Muscle layer of colon (tissue), 2 donors: ENCODE data around the gene SMIM3.

ENCODE experiments used
- H3K27ac ChIP-seq: one replicate; pipeline ENCODE4 v1.7.0; 2013; ENCODE audit warnings: low read depth, mild to moderate bottlenecking, low read length, moderate library complexity
- H3K27me3 ChIP-seq, 2 donors: one replicate each; pipeline ENCODE4 v1.7.0; 2013; ENCODE audit warnings: low read length in 2 of 2, mild to moderate bottlenecking in 2 of 2; ENCODE audit not compliant: insufficient read depth in 2 of 2, control insufficient read depth in 1 of 2
- H3K36me3 ChIP-seq: one replicate; pipeline ENCODE4 v1.7.0; 2013; ENCODE audit warnings: mild to moderate bottlenecking, low read length; ENCODE audit not compliant: insufficient read depth
- H3K4me1 ChIP-seq: one replicate; pipeline ENCODE4 v1.7.0; 2013; ENCODE audit warnings: mild to moderate bottlenecking, low read length; ENCODE audit not compliant: insufficient read depth
- H3K4me3 ChIP-seq, 2 donors: one replicate each; pipeline ENCODE4 v1.7.0; 2013; ENCODE audit warnings: low read length in 2 of 2, low read depth in 1 of 2, mild to moderate bottlenecking in 1 of 2, moderate library complexity in 1 of 2
- H3K9ac ChIP-seq: one replicate; pipeline ENCODE4 v1.7.0; 2013; ENCODE audit warnings: low read length
- H3K9me3 ChIP-seq: one replicate; pipeline ENCODE4 v1.7.0; 2013; ENCODE audit warnings: mild to moderate bottlenecking, low read length
- donor health status: abdominal sarcoma.
- donor health status: Adenocarcinoma of cecum.

Gene SMIM3

DNA sequence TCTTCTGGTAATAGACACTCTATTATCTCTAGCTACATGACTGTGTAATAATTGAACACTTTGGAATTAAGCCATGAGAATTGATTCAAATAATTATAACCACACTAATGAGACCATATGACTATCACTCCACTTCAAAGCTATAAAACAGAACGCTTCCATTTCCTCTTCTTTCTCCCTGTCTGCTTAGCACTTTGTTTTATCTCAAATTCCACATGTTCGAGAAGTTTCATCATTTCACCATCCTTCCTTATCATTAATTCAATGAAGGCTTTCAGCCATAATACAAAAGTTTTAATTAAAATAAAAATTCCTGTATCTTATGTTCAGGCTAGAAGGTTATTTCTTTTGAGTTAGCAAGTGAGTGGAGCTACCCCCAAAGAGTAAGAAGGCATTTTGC is 12.3 kb upstream of the SMIM3 start:
- no peaks in the 10 kb centered on the region for H3K9me3 ChIP-seq
- H3K27me3 ChIP-seq, result no peaks in the 10 kb centered on the region
- no peak overlapping the region for H3K27ac ChIP-seq
- H3K4me3 ChIP-seq, result no peak overlapping the region
- peaks cover 6% of the 10 kb centered on the region for H3K4me1 ChIP-seq
- H3K9ac ChIP-seq, result no peak overlapping the region
- no peaks in the 10 kb centered on the region for H3K36me3 ChIP-seq

DNA sequence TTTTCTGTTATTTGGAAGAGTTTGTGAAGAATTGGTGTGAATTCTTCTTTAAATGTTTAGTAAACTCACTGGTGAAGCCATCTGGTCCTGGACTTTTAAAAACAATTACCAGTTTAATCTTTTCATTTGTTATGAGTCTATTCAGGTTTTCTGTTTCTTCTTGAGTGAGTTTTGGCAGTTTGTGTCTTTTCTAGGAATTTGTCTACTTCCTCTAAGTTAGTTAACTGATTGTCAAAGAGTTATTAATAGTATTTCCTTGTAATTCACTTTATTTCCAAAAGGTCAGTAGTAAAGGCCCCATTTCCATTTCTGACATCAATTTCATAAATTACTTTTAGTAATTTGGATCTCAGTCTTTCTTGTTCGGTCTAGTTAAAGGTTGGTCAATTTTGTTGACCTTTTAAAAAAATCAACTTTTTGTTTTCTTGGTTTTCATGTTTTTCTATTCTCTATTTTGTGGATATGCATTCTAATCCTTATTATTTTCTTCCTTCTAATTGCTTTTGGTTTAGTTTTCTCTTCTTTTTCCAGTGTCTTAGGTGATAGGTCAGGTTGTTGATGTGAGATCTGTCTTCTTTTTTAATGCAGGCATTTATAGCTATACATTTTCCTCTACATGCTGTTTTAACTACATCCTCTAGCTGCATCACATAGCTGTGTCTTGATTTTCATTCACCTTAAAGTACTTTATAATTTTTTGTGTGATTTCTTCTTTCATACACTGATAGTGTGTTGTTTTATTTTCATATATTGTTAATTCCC is 7.3 kb upstream of the SMIM3 start:
- no peaks in the 10 kb centered on the region for H3K4me1 ChIP-seq
- no peak overlapping the region for H3K4me3 ChIP-seq
- no peaks in the 10 kb centered on the region for H3K27me3 ChIP-seq
- no peaks in the 10 kb centered on the region for H3K36me3 ChIP-seq
- no peaks in the 10 kb centered on the region for H3K9me3 ChIP-seq
- no peak overlapping the region for H3K27ac ChIP-seq
- H3K9ac ChIP-seq, result no peak overlapping the region

DNA sequence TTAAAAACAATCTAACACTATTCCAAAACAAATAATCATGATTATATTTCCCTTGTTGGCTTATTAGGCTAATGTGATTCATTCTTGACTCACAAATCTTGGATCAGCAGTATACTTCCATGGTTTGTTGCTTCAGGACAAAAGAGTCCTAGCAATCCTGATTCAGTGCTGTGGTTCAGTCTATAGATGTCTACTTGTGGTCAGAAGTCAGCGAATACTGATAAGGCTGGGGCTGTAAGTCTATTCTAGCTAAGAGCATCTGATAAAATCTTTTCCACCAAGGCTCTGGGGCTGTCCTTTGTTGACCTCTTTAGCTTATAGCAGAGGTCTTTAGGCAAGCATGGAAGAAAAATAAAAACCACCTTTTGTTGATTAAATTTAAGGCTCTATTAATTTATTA is 4.4 kb upstream of the SMIM3 start:
- H3K27me3 ChIP-seq, result no peaks in the 10 kb centered on the region
- H3K4me1 ChIP-seq, result peaks cover 8% of the 10 kb centered on the region
- H3K36me3 ChIP-seq, result no peaks in the 10 kb centered on the region
- H3K9ac ChIP-seq, result no peak overlapping the region
- H3K4me3 ChIP-seq, result no peak overlapping the region
- H3K9me3 ChIP-seq, result no peaks in the 10 kb centered on the region
- no peak overlapping the region for H3K27ac ChIP-seq

DNA sequence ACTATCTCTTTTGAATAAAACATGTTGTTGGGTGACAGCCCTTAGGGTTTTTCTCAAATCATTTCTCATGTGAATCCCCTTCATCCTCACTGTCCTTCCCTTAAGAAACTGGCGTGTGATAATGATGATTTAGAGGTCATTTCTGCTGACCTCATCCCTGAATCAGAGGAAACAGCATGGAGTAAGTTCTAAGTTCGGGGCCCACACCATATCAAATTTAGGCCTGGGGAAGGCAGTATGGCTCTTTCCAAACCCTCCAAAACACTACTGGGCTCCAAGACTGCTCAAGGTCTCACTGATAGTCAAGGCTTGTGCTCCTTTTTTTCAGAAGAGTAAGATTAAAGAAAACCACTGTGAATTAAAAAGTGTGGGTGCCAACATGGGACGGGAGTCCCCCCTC is 872 bp upstream of the SMIM3 start:
- H3K27me3 ChIP-seq, result no peaks in the 10 kb centered on the region
- H3K27ac ChIP-seq, result peak overlapping the region; percentile 97
- H3K9ac ChIP-seq, result no peak overlapping the region
- peaks cover 38% of the 10 kb centered on the region for H3K4me1 ChIP-seq
- H3K9me3 ChIP-seq, result no peaks in the 10 kb centered on the region
- H3K36me3 ChIP-seq, result peaks cover 8% of the 10 kb centered on the region
- H3K4me3 ChIP-seq, result peak overlapping the region; percentile 84 to 88

DNA sequence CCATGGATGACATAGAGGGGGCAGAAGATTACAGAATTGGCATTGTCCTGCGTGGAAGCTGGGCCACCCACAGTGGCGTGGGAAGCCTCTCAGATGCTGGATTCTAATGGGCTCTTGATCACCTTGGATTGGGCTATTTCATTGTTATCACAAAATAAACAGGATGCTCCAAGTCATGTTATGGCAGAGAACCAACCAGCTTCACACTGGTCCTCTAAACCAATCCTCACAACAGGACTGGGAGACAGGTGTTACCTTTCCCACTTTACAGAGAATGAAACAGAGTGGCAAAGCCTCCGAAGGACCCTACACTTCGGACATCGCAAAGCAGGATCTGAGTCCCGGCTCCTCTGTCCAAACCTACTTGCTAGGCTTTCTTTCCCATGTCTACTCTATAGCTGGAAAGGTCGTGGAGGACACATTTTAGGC is 455 bp upstream of the SMIM3 start:
- H3K4me3 ChIP-seq, result peak overlapping the region; percentile 84 to 88
- peaks cover 42% of the 10 kb centered on the region for H3K4me1 ChIP-seq
- H3K36me3 ChIP-seq, result peaks cover 8% of the 10 kb centered on the region

DNA sequence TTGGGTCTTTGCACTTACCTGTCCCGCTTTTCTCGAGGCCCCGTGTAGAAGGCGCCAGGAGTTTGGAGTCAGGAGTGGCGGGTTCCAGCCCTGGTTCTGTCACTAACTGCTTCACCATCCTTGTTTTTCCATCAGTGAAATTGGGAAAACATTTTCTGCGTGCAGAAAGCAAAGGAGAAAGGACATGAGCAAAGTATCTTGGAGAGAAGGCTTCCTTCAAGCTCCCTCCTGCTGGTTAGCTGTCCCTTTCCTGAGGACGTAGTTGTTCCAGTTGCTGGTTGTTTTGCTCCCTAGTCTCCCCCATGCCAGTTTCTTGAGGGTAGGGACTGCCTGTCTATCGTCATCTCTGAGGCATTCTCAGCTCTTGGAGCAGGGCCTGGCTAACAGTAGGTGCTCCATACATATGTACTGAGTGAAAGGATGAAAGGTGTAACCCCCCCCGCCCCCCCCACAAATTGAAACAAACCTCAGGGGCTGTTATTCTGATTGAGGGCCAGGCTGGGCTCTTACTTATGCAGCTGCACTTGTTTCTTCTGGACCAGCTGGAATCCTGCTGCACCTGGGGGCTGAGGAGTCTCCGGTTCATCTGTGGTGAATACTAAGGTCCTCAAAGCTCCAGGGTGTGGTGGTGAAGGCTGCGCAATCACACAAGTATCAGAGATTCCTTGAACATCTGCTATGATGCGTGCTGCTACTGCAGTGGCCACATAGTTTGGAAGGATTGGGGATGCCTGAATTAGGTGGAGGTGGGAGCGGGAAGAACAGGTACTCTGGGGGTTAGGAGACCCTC is 1.0 kb downstream of the SMIM3 start:
- Histone ChIP-seq H3K36me3 (peaks cover 8% of the 10 kb centered on the region), H3K9ac (peak overlapping the region; percentile 86), H3K9me3 (no peaks in the 10 kb centered on the region), H3K27ac (peak overlapping the region; percentile 97), H3K27me3 (no peaks in the 10 kb centered on the region), H3K4me1 (peaks cover 55% of the 10 kb centered on the region), H3K4me3 (peak overlapping the region; percentile 84 to 88)

More for the DNA sequence above, 455 bp upstream of the SMIM3 start:
- H3K9ac ChIP-seq, result peak overlapping the region; percentile 86
- H3K9me3 ChIP-seq, result no peaks in the 10 kb centered on the region
- no peaks in the 10 kb centered on the region for H3K27me3 ChIP-seq
- peak overlapping the region; percentile 97 for H3K27ac ChIP-seq

DNA sequence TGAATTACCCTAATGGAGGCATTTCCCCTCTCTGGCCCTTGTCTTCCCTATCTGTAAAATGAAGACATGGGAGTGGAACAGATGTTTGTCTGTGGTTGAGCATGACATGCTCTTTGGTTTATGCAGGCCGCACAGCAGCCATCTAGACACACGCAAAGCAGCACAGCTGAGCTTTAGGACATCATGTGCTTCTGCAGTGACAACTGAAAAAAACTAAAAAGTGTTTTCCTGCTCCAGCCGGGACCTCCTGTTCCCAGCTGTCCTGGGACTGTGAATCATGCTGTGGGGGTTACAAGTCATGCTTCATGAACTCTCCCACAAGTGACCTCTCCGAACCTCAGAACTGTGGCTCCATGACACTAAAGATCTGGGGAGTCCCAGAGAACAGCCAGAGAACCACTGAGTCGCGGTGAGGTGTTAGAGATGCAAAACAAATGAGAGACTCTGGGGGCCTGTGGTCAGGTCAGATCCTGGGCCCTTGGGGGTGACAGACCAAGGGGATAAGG is 1.7 kb downstream of the SMIM3 start:
- Histone ChIP-seq H3K4me3 (peak overlapping the region in 1 of 2 donors; percentile 48), H3K4me1 (peaks cover 55% of the 10 kb centered on the region), H3K9me3 (no peaks in the 10 kb centered on the region), H3K27me3 (no peaks in the 10 kb centered on the region), H3K27ac (peak overlapping the region; percentile 97), H3K36me3 (peaks cover 8% of the 10 kb centered on the region), H3K9ac (peak overlapping the region; percentile 30)

DNA sequence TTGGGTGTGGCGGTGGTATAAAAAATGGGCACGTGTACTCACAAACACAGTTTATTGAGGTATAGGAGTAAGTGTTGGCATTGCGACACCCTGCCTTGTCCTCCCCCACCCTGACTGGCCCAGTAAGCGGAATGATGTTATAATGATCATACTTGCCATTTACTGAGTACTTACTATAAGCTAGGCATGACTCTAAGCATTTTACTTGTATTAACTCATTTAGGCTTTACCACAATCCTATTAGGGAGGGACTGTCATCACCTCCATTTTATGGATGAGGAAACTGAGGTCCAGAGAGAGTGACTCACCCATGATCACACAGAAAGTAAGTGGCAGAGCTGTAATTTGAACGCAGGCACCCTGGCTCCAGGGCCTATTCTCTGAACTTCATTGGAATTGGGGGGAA is 2.3 kb downstream of the SMIM3 start:
- Histone ChIP-seq H3K27ac (peak overlapping the region; percentile 46), H3K4me1 (peaks cover 55% of the 10 kb centered on the region)

DNA sequence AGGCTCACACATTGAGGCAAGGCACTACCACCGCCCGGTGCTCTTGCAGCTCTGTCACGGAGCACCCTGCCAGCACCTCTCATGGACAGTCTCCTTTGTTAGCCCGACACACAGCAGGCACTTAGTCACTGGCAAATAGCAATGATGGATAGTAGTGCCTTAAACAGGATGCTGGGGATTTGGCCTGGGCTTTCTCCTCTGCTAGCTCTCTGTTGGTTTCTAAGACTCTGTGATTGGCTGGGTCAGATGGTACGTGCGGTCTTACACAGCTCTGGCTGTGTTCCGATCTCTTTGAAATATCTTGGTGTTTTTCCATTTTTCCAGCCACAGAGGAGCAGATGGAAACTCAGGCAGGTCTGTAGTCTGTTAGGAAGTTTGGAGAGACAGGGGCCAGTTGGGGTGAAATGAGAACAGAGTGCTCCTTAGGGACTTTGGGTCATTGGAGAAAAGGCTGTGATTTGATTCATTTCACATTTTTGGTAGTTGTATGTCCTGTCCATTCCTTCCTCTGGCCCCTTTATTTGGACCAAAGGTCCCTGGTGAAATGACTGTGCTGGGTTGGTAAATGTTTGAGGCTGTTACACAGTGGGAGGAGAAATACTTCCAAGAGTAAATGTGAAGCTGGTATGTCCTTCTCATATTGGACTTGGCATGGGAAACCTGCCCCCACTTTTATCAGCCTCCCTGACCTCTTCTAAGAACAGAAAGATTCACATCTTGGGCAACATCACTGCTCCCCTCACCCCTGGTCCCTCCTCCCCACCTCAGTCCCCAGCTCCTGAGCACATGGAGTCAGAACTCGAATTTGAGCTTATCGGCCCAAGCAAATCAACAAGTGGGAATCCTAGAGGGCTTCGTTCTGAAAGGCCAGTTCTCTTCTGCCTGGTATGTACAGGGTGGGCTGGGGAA is 3.4 kb downstream of the SMIM3 start:
- peaks cover 61% of the 10 kb centered on the region for H3K4me1 ChIP-seq
- peak overlapping the region; percentile 46 for H3K27ac ChIP-seq
- H3K9ac ChIP-seq, result peak overlapping the region; percentile 42
- H3K36me3 ChIP-seq, result peaks cover 8% of the 10 kb centered on the region
- H3K4me3 ChIP-seq, result peak overlapping the region in 1 of 2 donors; percentile 42
- H3K27me3 ChIP-seq, result no peaks in the 10 kb centered on the region
- no peaks in the 10 kb centered on the region for H3K9me3 ChIP-seq

More for the DNA sequence above, 2.3 kb downstream of the SMIM3 start:
- peak overlapping the region; percentile 46 for H3K9ac ChIP-seq
- H3K4me3 ChIP-seq, result no peak overlapping the region
- no peaks in the 10 kb centered on the region for H3K27me3 ChIP-seq
- H3K9me3 ChIP-seq, result no peaks in the 10 kb centered on the region
- H3K36me3 ChIP-seq, result peaks cover 8% of the 10 kb centered on the region

DNA sequence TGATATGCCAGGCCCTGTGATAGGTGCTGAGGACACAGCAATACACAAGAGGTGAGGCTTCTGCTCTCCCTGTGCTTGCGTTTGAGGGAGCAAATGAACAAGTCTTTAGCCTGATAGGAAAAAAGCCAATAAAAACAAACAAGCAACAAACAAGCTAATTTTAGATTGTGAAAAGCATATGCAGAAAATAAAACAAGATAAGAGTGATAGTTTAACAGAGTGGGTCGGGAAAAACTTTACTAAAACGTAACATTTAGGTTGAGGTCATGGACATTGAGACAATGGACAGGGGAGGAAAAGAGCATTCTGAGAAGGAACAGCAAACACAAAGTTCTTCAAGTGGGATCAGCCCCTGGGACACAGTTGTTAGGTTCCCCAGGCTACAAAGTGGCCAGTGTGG is 4.3 kb downstream of the SMIM3 start:
- peak overlapping the region; percentile 46 for H3K27ac ChIP-seq
- no peaks in the 10 kb centered on the region for H3K9me3 ChIP-seq
- peaks cover 63% of the 10 kb centered on the region for H3K4me1 ChIP-seq
- H3K36me3 ChIP-seq, result peaks cover 8% of the 10 kb centered on the region
- peak overlapping the region; percentile 42 for H3K9ac ChIP-seq
- H3K4me3 ChIP-seq, result peak overlapping the region in 1 of 2 donors; percentile 42
- H3K27me3 ChIP-seq, result no peaks in the 10 kb centered on the region
